GM19468 (cell line): ENCODE results near the gene TRABD2A.

Experiments
- ATAC-seq: cut with Tn5 transposase; IDR thresholded peaks from one replicate; pipeline ENCODE4 v1.9.1; 2021; ENCODE audit warnings: mild to moderate bottlenecking, moderate library complexity, moderate number of reproducible peaks; ENCODE audit not compliant: unreplicated experiment; ENCODE audit errors: extremely low read depth

The TRABD2A gene

DNA sequence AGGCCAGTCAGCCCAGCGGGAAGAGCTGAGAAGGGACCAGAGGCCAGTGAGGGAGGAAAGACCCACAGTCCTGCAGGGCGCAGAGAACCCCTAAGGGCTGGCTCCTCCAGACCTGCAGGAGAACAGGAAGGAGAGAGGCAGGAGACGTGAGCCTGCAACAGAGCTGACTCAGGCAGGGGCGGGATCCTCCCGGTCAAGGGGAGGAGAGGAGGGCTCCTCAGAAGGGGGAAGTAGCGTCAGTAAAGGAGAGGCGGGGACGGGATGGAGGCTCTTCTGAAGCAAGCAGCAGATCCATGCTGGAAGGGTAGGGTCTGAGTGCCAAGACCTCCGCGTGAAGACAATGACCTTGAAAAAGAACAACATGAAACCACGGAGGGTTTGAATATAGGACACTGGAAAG is 50.8 kb downstream of the TRABD2A start:
- ATAC-seq, result no peak

DNA sequence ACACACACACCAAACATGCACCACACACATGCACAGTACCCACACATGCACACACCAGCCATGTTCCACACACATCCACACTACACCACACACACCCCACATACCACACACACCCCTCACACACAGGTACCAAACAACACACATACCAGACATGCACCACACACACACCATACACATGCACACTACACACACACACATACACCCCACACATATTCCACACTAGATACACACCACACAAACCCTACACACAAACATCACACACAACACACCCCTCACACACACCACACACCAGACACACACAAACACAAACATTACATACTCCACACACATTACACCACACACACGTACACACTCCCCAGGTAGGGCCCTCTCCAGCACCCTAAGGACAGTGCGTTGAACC is 51.2 kb downstream of the TRABD2A start:
- ATAC-seq, result no peak

DNA sequence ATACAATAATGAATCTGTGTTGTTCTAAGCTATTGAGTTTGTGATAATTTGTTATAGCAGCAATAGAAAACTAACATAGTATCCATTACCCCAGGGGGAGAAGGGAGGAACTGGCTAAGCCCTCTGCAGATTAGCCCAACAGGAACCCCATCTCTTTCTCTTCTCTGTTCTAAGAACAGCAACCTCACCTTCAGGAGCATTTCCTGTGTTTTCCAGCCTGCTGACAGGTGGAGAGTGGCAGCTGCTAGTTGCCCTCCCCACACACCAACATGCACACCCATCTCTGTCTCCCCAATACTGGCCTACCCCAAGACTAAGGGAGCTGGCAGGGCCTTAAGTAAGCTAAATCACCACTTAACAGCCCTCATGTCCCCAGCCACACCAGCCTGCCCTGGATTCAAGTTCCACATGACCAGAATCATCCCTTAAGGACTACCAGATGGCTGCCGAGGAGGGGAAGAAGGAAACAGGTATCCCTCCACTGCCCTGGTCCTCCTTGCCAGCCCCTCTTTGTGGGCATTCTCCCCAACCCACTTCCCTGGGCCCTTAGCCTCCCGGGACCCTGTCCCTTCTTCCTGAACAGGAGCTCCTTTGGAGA is 52.8 kb downstream of the TRABD2A start:
- no peak for ATAC-seq

DNA sequence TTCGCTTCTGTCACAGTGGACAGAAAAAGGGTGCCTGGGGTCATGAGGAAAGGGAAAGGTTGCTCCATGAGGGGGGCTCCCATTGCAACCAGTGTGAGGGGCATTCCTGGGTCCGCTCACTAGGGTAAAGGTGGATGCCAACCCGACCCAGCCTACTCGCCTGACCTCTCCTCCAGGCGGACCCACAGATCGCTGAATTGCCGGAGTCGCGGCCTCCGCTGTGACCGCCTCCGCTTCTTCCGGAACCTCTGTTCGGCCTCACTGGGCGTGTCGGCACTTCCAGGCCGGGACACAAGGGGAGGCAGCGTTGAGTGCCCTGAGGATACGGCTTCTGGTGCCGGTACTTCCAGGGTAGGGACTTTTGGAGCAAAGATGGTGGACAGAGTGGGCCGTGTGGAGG is 57.1 kb downstream of the TRABD2A start:
- ATAC-seq, result no peak

DNA sequence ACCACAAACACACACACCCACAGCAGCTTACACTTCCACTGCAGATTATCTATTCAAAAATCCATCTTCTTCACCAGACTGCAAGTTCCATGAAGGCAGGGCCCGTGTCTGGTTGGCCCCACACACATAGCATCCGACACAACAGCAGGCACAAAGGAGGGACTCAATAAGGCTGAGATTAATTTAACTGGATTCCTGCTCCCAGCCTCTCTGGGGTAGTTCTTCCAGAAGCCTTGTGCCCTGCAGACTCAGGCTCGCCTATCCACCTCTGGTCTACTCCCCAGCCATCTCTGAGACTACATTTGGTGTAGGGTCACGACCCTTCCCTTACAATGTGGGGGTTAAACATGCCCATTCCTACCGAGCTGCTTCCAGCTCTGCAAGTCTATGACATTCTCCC is 57.7 kb downstream of the TRABD2A start:
- no peak for ATAC-seq

DNA sequence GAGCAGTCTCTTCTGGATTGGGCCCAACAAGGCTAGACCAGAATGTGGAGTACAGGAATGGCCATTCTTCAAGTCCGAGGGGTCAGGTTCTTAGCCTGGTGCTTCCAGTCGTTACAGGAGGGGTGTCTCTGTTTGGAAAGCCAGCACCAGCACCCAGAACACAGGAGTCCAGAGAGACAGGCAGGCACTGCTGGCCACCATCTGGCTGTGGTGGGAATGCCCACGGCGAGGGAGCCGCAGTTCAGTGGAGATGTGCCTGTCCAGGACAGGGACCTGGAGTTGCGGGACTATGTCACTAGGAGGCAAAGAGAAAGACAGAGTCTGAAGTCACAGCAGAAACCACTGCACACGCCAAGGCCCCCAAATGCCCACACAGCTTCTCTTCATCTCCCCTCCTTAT is 59.1 kb downstream of the TRABD2A start:
- ATAC-seq, result no peak

DNA sequence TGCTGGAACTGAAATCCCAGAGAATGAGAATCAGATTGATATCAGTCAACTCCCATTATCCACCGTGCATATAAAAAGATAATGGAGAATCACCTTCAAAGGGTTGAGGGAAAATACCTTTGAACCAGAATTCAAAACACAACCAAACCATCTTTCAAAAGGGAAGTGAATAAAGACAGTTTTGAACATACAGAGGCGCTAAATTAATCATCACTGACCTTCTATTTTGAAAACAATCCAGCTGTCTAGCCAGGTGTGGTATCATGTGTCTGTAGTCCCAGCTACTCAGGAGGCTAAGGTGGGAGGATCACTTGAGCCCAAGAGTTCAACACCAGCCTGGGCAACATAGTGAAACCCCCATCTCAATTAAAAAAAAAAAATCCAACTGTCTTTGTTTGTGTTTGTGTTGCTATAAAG is 63.6 kb downstream of the TRABD2A start:
- ATAC-seq, result peak; percentile 91

DNA sequence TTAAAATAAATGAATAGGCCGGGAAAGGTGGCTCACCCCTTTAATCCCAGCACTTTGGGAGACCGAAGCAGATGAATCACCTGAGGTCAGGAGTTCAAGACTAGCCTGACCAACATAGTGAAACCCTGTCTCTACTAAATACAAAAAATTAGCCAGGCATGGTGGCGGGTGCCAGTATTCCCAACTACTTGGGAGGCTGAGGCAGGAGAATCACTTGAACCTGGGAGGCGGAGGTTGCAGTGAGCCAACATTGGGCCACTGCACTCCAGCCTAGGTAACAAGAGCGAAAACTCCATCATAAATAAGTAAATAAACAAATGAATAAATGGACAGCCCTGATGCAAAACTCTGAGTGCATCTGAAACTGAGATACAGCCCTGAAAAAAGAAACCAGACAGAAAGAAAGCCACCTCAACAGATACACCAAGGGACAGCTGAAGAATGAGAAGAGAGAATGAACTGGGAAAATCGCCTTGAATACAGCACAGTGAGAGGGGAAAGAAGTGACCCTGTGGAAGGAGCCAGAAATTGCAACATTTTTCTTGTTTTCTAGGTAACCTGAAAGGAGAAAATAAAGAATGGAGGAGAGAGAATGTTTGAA is 64.4 kb downstream of the TRABD2A start:
- ATAC-seq, result peak; percentile 51

DNA sequence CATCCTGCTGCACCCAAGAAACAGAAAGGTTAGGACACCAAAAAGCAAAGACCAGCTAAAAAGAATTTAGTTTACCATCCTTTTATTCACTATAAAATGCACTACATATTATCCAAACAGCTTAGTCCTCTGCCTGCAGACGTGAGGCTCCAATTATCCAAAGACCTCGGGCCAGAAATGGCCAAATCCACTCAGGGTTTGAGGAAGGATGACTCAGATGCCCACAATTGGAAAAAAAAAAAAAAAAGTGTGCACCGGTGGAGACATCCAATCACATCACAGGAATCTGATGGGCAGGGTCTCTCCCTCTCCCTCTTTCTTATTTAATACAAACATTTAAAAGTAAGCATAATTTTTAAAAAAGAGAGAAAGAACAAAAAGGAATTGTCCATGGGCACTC is 65.7 kb downstream of the TRABD2A start:
- ATAC-seq, result no peak

DNA sequence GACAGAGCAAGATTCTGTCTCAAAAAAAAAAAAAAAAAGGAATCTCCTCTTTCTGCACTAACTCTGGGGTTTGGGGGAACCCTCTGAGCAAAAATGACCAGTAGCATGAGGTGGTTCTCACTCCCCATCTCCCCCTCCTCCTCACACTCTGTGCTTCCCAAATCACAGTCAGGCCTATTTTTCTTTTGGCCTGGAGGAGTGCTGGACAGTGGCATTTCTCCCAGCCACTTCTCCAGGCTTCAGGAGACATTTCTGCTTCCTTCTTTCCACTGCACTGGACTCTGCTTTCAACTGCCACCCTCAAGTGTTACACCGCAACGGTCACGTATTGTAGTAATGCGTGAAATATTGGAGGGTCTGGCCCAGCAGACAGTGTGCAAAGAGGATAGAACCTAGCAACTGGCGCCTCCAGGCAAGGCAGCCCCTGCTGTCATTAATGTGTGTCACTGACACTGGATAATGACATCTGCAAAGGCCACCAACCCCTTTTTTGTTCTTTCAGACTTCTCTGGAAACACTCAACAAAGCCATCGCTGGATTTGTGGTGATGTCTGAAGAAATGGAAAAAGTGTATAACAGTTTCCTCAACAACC is 68.9 kb downstream of the TRABD2A start:
- ATAC-seq, result no peak

DNA sequence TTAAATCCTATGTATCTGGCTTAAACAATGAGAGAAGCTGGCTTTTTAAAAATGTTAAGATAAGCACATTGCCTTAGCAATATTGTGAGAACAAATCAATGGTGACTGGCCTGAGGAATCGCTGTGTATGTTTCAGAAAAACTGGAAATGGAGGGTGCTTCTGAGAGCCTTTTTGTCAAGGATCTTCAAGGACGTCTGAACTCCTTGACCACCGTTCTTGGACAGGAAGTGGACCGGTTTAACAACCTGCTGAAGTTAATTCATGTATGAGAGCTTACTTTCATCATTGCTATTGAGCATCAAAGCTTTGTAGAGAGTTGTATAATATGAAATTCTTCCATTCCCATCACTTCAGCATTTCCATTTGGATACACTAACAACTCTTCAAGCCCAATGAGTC is 72.6 kb downstream of the TRABD2A start:
- ATAC-seq, result no peak

DNA sequence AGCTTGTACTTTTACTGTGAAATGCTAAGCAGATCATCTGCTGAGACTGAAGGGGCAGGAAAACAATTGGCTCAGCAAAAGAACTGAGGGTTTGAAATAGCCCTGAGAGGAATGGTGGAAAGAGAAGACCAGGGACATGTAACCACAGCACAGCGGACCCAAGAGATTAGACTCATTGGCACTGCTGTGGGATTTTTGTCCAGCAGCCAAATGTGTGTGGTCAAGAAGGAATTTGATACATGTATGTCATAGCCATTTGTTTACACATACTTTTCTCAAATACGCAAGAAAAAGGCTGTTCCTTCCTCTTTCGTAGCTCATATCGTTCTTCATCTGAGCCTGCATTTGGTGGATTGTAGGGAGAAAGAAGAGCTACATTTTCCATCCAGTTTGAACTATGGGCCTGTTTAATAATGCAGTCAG is 73.8 kb downstream of the TRABD2A start:
- no peak for ATAC-seq

DNA sequence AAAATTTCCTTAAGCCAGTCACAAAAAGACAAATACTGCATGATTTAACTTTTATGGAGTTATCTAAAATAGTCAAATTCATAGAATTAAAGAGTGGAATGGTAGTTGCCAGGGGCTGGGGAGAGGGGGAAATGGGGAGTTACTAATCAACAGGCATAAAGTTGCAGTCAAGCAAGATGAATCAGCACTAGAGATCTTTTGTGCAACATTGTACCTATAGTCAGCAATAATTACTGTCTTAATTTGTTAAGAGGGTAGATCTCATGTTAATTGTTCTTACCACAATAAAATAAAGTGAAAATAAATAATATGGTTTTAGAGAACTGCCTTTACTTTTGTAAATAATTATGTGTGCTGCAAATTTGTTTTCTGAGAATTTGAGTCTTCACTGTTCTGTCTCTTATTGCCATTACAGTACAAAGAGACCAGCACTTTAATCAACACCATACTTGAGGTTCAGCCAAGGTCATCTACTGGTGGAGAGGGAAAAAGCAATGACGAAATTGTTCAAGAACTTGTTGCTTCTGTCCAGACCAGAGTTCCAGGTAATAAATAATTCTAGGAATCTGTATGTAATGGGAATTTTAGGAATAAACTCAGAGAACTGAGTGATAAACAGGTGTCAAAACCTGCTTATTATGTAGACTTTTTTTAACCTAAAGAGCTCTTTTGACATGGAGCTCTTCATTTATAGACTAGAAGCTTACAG is 75.5 kb downstream of the TRABD2A start:
- ATAC-seq, result no peak

DNA sequence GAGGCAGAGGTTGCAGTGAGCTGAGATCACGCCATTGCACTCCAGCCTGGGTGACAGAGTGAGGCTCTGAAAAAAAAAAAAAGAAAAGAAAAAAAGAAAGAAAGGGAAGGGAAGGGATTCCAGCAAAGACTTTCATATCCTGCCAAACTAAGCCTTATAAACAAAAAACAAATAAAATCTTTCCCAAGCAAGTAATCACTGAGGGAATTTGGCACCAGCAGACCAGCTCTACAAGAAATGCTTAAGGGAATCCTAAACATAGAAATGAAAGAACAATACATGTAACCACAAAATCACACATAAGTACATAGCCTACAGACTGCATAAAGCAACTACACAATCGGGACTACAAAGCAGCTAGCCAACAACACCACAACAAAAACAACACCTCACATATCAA is 79.1 kb downstream of the TRABD2A start:
- no peak for ATAC-seq

DNA sequence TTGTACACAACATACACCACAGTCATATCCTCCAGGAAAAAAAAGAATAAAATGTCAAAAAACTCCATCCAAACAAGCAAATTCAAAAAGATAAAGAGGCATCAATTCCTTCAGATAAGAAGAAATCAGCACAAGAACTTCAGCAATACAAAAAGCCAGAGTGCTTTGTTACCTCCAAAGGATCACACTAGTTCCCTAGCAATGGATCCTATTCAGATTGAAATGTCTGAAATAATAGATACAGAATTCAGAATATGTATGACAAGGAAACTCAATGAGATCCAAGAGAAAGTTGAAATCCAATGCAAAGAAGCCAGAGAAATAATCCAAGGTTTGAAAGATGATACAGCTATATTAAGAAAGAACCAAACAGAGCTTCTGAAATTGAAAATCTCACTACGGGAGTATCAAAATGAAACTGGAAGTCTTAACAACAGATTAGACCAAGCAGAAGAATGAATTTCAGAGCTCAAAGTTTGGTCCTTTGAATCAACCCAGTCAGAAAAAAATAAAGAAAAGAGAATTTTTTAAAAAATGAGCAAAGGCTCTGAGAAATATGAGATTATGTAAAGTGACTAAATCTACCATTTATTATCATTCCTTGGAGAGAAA is 80.6 kb downstream of the TRABD2A start:
- no peak for ATAC-seq

DNA sequence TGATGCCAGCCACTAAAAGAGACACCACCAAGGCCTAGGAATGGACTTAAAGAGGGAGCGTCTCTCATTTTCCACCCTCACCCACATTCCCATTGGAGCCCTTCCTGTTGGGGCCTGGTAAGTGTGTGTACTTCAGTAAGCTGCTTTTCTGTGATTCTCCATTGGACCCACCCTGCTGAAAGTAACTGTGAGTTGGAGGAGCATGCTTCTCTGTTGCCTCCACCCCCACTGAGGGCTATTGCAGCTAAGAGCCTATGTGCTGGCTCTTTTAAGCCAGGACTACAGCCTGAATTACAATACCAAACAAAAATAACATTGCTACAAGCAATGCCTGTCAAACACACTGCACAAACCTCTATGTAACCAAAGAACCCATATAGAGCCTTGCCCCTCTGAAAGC is 81.1 kb downstream of the TRABD2A start:
- no peak for ATAC-seq

DNA sequence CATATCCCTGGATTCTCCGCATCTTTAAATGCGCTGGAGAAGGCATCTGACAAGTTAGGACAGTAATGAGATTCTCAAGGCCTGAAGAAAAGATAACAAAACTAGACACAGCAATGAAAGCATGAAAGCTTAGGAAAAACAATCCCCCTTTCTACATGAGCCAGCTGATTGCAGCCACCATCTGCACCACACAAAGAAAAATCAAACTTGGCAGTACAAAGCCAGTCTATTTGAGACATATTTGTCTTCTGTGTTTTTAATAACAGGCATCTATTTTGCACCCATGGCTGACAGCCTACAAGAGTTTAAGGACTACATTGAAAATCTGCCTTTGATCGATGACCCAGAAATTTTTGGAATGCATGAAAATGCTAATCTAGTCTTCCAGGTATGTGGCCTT is 83.6 kb downstream of the TRABD2A start:
- no peak for ATAC-seq

DNA sequence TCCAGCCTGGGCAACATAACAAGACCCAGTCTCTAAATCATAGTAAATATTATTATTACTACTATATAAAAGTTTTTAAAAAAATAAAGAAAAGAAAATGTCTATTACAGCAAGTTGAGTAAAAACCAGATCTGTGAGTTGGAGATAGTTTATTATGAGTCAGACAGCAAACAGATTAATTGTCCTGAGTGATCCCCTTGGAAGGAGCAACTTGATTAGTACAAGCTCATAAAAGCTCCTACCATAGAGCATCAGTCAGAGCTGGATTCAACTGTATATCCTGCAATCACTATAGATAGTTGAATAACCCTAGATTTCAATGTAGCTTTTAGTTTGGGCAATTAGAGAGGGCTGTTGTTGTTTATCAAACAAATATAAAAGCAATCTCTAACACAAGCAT is 84.1 kb downstream of the TRABD2A start:
- no peak for ATAC-seq

DNA sequence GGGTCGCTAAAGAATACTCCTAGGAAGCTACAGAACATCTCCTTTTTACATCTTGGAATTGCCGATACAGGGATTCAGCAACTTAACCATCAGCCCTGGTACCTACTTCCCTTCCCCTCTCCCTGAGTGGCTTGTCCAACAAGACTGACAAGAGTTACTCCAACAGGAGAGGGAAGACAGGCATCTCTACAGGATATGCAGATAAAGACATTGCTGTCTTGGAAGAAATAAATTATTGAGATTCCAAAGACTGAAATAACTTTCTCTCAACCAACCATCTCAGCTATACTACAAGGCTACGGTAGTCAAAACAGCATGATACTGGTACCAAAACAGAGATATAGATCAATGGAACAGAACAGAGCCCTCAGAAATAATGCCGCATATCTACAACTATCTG is 87.2 kb downstream of the TRABD2A start:
- ATAC-seq, result no peak

DNA sequence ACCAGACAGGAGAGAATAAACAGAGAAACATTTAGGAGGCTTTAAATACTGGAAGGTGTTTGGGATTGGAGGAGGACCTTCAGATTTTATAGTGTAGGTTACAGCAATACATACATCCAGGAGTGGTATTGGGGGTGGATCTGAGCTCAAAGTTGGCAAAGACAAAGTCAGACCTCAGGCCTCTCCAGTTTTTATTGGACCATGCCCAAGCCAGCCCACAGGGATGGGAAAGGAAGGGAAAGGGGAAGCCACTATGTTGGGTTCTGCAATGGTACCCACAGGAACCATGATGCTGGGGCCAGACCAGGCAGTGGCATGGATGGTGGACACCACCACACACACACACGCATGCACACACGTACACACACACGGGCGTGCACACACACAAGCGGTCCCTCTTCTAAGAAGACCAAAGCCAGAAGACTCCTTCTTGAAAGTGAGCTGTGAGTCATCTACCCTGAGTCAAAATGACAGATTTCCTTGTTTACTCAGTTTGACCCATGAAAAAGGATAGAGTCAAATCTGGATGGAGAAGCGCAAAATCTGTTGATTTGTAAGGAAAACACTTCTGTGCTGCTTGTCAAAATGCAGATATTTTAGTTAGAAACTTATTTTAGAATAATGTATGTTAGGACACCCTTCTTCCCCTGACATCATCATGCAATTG is 87.9 kb downstream of the TRABD2A start:
- ATAC-seq, result no peak

DNA sequence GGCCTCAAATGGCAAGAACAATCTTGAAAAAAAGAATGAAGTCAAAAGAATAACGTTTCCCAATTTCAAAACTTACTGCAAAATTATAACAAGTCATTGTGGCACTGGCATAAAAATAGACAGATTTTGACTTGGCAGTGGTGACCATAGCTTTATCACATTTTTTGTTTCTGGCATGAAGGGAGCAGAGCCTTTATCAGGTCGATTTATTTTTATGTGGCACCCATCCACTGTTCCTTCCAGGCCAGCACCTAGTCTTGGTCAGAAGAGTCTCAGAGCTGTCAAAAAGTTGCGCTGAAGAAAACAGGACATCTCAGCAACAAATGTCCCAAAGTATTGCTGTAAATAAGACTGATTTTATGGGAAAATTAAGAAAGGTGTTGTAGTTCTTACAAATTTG is 92.4 kb downstream of the TRABD2A start:
- no peak for ATAC-seq
